Neuronal stem cell (in vitro differentiated cells): ENCODE results near the gene MAP4K1.
A peak's percentile ranks its signal among the peaks of the same experiment; 100 is the strongest.

Experiments used
- DNase-seq: peaks from one replicate; pipeline ENCODE4 v3.0.0-alpha.2; 2013; ENCODE audit warnings: low spot score
- H2AFZ ChIP-seq: one replicate; pipeline ENCODE4 v1.6.1; 2013; ENCODE audit warnings: mild to moderate bottlenecking, low read length, inconsistent platforms
- H2AK5ac ChIP-seq: 2 replicates; pipeline ENCODE4 v1.6.1; 2013; ENCODE audit warnings: low read depth, mild to moderate bottlenecking, inconsistent platforms, low read length, moderate library complexity, mixed read lengths
- H2BK120ac ChIP-seq: 2 replicates; pipeline ENCODE4 v1.6.1; 2013; ENCODE audit warnings: low read depth, mild to moderate bottlenecking, inconsistent platforms, low read length, moderate library complexity, mixed read lengths
- H2BK12ac ChIP-seq: one replicate; pipeline ENCODE4 v1.6.1; 2013; ENCODE audit warnings: low read length, inconsistent platforms
- H2BK15ac ChIP-seq: 2 replicates; pipeline ENCODE4 v1.6.1; 2013; ENCODE audit warnings: mild to moderate bottlenecking, low read length, inconsistent platforms, mixed read lengths
- H2BK5ac ChIP-seq: one replicate; pipeline ENCODE4 v1.6.1; 2013; ENCODE audit warnings: inconsistent platforms, mild to moderate bottlenecking, low read length, moderate library complexity
- H3K14ac ChIP-seq: one replicate; pipeline ENCODE4 v1.6.1; 2013; ENCODE audit warnings: low read length, inconsistent platforms
- H3K18ac ChIP-seq: 2 replicates; pipeline ENCODE4 v1.6.1; 2013; ENCODE audit warnings: low read length, inconsistent platforms
- H3K23ac ChIP-seq: 2 replicates; pipeline ENCODE4 v1.6.1; 2013; ENCODE audit warnings: low read depth, mild to moderate bottlenecking, mixed read lengths, low read length, inconsistent platforms; ENCODE audit not compliant: poor library complexity
- H3K27ac ChIP-seq: replicated peaks from 3 replicates; pipeline ENCODE4 v1.5.1; 2013; ENCODE audit warnings: low read length, inconsistent platforms
- H3K27me3 ChIP-seq, 3 experiments: 2 replicates each; pipeline ENCODE4 v1.6.1; 2013; ENCODE audit warnings: low read length in 3 of 3, mild to moderate bottlenecking in 2 of 3, inconsistent platforms in 1 of 3, low read depth in 1 of 3, mixed read lengths in 1 of 3, moderate library complexity in 1 of 3; ENCODE audit not compliant: control insufficient read depth in 3 of 3, insufficient read depth in 3 of 3
- H3K36me3 ChIP-seq, 2 donors: replicated peaks in 1 of 2; 2 replicates each; pipeline ENCODE4 v1.6.1; 2013; ENCODE audit warnings: low read length in 2 of 2; ENCODE audit not compliant: control insufficient read depth in 2 of 2, insufficient read depth in 2 of 2
- H3K4ac ChIP-seq: 2 replicates; pipeline ENCODE4 v1.6.1; 2013; ENCODE audit warnings: inconsistent platforms, mild to moderate bottlenecking, low read length, moderate library complexity
- H3K4me1 ChIP-seq, 2 donors: 1 replicate in 1 of 2; 2 replicates in 1 of 2; pipeline ENCODE4 v1.6.1; 2013; ENCODE audit warnings: low read length in 2 of 2, low read depth in 1 of 2; ENCODE audit not compliant: control insufficient read depth in 2 of 2, insufficient read depth in 1 of 2
- H3K4me2 ChIP-seq: one replicate; pipeline ENCODE4 v1.6.1; 2013; ENCODE audit warnings: mild to moderate bottlenecking, low read length, inconsistent platforms; ENCODE audit not compliant: insufficient read depth, poor library complexity, severe bottlenecking
- H3K4me3 ChIP-seq, 2 donors: 2 replicates each; pipeline ENCODE4 v1.5.1; 2013; ENCODE audit warnings: low read length in 2 of 2, mild to moderate bottlenecking in 2 of 2, inconsistent platforms in 1 of 2, moderate library complexity in 1 of 2
- H3K79me1 ChIP-seq: one replicate; pipeline ENCODE4 v1.6.1; 2013; ENCODE audit warnings: low read depth, mild to moderate bottlenecking, inconsistent platforms, low read length, moderate library complexity
- H3K9ac ChIP-seq: one replicate; pipeline ENCODE4 v1.6.1; 2013; ENCODE audit warnings: mild to moderate bottlenecking, low read depth, low read length, inconsistent platforms; ENCODE audit not compliant: poor library complexity
- H3K9me3 ChIP-seq, 2 donors: replicated peaks in 1 of 2; 2 replicates each; pipeline versions ENCODE3 to v1.6.1; 2013; ENCODE audit warnings: low read length in 2 of 2, mild to moderate bottlenecking in 2 of 2, inconsistent platforms in 1 of 2, low read depth in 1 of 2, mixed read lengths in 1 of 2, moderate library complexity in 1 of 2; ENCODE audit not compliant: control insufficient read depth in 2 of 2, insufficient read depth in 1 of 2
- H4K8ac ChIP-seq: one replicate; pipeline ENCODE4 v1.6.1; 2013; ENCODE audit warnings: low read depth, mild to moderate bottlenecking, inconsistent platforms, low read length, moderate library complexity
- H4K91ac ChIP-seq: one replicate; pipeline ENCODE4 v1.6.1; 2013; ENCODE audit warnings: low read length, low read depth, mild to moderate bottlenecking, inconsistent platforms; ENCODE audit not compliant: poor library complexity
- WGBS, 2 donors: extraction: QIAGEN DNeasy Blood & Tissue Kit; methylation state at CpG; one replicate each; pipeline ENCODE4 v1.1.7; 2013; ENCODE audit warnings: missing lambda C conversion rate in 2 of 2, mixed read lengths in 1 of 2; ENCODE audit not compliant: insufficient read length in 2 of 2, insufficient replicate concordance in 1 of 2; ENCODE audit errors: extremely low coverage in 2 of 2; 5-methylcytosine and 5-hydroxymethylcytosine counted together

Gene MAP4K1

GRCh38 chr19:38557205-38557799 lies 60.5 kb downstream of the MAP4K1 start:
- H3K23ac ChIP-seq = no peak overlapping the region
- no peak overlapping the region for H3K4me2 ChIP-seq
- H3K4ac ChIP-seq = no peak overlapping the region
- no peaks in the 10 kb centered on the region for H3K4me1 ChIP-seq
- no peak overlapping the region for H3K18ac ChIP-seq
- H3K27ac ChIP-seq = no peak overlapping the region
- H3K4me3 ChIP-seq = peak overlapping the region in 1 of 2 donors; percentile 49
- H3K14ac ChIP-seq = no peak overlapping the region
- peaks cover 0 to 2% of the 10 kb centered on the region in 2 donors for H3K9me3 ChIP-seq
- no peak overlapping the region for H2AFZ ChIP-seq
- H4K91ac ChIP-seq = no peak overlapping the region
- H3K79me1 ChIP-seq = no peaks in the 10 kb centered on the region
- no peak overlapping the region for H2BK15ac ChIP-seq
- H2BK120ac ChIP-seq = no peak overlapping the region
- H2AK5ac ChIP-seq = no peak overlapping the region
- no peak overlapping the region for H4K8ac ChIP-seq
- H3K9ac ChIP-seq = no peak overlapping the region
- H3K36me3 ChIP-seq = no peaks in the 10 kb centered on the region
- no peaks in the 10 kb centered on the region for H3K27me3 ChIP-seq
- no peak for DNase-seq
- no peak overlapping the region for H2BK12ac ChIP-seq
- H2BK5ac ChIP-seq = no peak overlapping the region
- WGBS, 2 donors = no CpG with 5 or more reads among the region's 12 CpGs

DNA sequence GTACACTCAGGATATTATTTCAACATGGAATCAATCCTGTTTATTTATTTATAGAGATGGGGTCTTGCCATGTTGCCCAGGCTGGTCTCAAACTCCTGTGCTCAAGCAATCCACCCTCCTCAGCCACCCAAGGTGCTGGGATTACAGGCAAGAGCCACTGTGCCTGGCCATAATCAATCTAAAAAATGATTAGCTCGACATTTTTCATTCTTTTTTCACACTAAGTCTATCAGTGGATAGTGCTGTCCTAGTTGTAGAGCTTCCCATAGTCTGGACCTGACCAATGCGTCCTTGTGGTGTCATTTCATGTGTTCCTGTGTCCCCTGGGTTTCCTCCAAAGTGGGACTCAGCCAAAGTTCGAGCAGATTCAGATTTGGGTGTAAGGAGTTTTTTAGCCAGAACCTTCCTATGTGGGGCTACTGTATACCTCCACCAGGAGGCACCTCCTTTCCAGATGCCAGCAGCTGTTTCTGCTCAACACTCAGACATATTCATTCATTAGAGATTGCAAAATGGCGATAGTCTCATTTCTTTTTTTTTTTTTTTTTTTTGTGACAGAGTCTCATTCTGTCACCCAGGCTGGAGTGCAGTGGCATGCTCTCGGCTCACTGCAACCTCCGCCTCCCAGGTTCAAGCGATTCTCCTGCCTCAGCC lies 61.1 kb downstream of the MAP4K1 start:
- no peak overlapping the region for H3K4ac ChIP-seq
- H3K4me1 ChIP-seq = no peaks in the 10 kb centered on the region

DNA sequence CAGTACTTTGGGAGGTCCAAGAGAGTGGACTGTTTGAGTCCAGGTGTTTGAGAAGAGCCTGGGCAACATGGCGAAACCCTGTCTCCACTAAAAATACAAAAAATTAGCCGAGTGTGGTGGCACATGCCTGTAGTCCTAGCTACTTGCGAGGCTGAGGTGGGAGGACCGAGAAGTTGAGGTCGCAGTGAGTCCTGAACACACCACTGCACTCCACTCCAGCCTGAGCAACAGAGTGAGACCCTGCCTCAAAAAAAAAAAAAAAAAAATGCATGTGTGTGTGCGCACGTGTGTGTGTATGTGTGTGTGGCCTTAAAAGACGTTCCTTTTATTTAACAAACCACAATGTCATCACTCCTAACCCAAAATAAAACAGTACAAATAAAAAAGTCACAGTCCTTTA lies 62.6 kb downstream of the MAP4K1 start:
- Histone ChIP-seq H3K4me1 (no peaks in the 10 kb centered on the region), H3K4me3 (no peak overlapping the region), H3K9me3 (no peaks in the 10 kb centered on the region), H3K4ac (no peak overlapping the region), H3K4me2 (no peak overlapping the region), H3K27ac (no peak overlapping the region), H3K9ac (no peak overlapping the region), H3K18ac (no peak overlapping the region), H3K14ac (no peak overlapping the region), H3K36me3 (no peaks in the 10 kb centered on the region), H3K27me3 (no peaks in the 10 kb centered on the region), H2AK5ac (no peak overlapping the region), H2BK12ac (no peak overlapping the region), H3K23ac (no peak overlapping the region), H2BK5ac (no peak overlapping the region), H4K8ac (no peak overlapping the region), H4K91ac (no peak overlapping the region), H2BK15ac (no peak overlapping the region), H2AFZ (no peak overlapping the region), H3K79me1 (no peaks in the 10 kb centered on the region), H2BK120ac (no peak overlapping the region)
- no CpG with 5 or more reads among the region's 8 CpGs for WGBS, 2 donors
- no peak for DNase-seq

More for the DNA sequence above, 61.1 kb downstream of the MAP4K1 start:
- no peak overlapping the region for H2AFZ ChIP-seq
- no peak overlapping the region for H2BK12ac ChIP-seq
- H3K23ac ChIP-seq = no peak overlapping the region
- H3K4me3 ChIP-seq = no peak overlapping the region
- H2BK120ac ChIP-seq = no peak overlapping the region
- H3K14ac ChIP-seq = no peak overlapping the region
- H3K9ac ChIP-seq = no peak overlapping the region
- no peak for DNase-seq
- no peak overlapping the region for H3K18ac ChIP-seq
- peaks cover 0 to 2% of the 10 kb centered on the region in 2 donors for H3K9me3 ChIP-seq
- H3K79me1 ChIP-seq = no peaks in the 10 kb centered on the region
- no CpG with 5 or more reads among the region's 7 CpGs for WGBS, 2 donors
- H4K91ac ChIP-seq = no peak overlapping the region
- no peaks in the 10 kb centered on the region for H3K27me3 ChIP-seq
- no peak overlapping the region for H2BK15ac ChIP-seq
- H3K36me3 ChIP-seq = no peaks in the 10 kb centered on the region
- H3K4me2 ChIP-seq = no peak overlapping the region
- H2AK5ac ChIP-seq = no peak overlapping the region
- no peak overlapping the region for H3K27ac ChIP-seq
- no peak overlapping the region for H2BK5ac ChIP-seq
- no peak overlapping the region for H4K8ac ChIP-seq

DNA sequence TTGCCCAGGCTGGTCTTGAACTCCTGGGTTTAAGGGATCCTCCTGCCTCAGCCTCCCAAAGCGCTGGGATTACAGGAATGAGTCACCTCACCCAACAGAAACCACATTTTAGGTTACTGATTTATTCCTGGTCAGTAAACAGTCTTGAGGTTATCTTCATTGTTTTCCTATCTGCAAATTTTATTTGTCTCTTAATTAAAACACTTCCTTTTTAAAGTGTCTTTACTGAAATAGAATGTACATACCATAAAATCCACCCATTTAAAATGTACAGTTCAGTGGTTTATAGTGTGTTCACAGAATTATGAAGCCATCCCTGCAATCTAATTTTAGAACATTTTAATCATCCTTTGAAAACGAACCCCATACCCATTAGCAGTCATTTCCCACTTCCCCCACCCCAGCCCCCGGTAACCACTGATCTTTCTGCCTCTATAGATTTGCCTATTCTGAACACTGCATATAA lies 63.0 kb downstream of the MAP4K1 start:
- Histone ChIP-seq H4K8ac (no peak overlapping the region), H2BK120ac (no peak overlapping the region), H3K4me1 (no peaks in the 10 kb centered on the region), H3K14ac (no peak overlapping the region), H2AFZ (no peak overlapping the region), H2BK5ac (no peak overlapping the region), H3K79me1 (no peaks in the 10 kb centered on the region), H3K27me3 (no peaks in the 10 kb centered on the region), H3K4me3 (no peak overlapping the region), H2BK15ac (no peak overlapping the region), H3K27ac (no peak overlapping the region), H4K91ac (no peak overlapping the region), H2BK12ac (no peak overlapping the region), H3K4ac (no peak overlapping the region), H3K36me3 (no peaks in the 10 kb centered on the region), H3K9ac (no peak overlapping the region), H3K18ac (no peak overlapping the region), H3K4me2 (no peak overlapping the region), H3K23ac (no peak overlapping the region), H3K9me3 (no peaks in the 10 kb centered on the region), H2AK5ac (no peak overlapping the region)
- DNase-seq = no peak
- no CpG with 5 or more reads among the region's 3 CpGs for whole genome bisulfite sequencing, 2 donors
